Measurements from ENCODE around the gene TRAPPC14.

GRCh38 chr7:100137851-100138760 lies 20.4 kb downstream of the TRAPPC14 start:
- TF ChIP-seq, protein P1, sequence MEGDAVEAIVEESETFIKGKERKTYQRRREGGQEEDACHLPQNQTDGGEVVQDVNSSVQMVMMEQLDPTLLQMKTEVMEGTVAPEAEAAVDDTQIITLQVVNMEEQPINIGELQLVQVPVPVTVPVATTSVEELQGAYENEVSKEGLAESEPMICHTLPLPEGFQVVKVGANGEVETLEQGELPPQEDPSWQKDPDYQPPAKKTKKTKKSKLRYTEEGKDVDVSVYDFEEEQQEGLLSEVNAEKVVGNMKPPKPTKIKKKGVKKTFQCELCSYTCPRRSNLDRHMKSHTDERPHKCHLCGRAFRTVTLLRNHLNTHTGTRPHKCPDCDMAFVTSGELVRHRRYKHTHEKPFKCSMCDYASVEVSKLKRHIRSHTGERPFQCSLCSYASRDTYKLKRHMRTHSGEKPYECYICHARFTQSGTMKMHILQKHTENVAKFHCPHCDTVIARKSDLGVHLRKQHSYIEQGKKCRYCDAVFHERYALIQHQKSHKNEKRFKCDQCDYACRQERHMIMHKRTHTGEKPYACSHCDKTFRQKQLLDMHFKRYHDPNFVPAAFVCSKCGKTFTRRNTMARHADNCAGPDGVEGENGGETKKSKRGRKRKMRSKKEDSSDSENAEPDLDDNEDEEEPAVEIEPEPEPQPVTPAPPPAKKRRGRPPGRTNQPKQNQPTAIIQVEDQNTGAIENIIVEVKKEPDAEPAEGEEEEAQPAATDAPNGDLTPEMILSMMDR (IDR thresholded peaks at IDR 0.05; ENCODE audit: low read depth, low read length, missing input control): no peak
- TF ChIP-seq MAX (IDR thresholded peaks at IDR 0.05) (no peak), SP1 (IDR thresholded peaks at IDR 0.05) (no peak), RXRA (IDR thresholded peaks at IDR 0.05) (no peak), HNF4G (IDR thresholded peaks at IDR 0.05) (no peak)

Measured in liver (tissue), 3 donors.